ENCODE data around the gene ENTPD8. TPM values are rescaled to one million over a fixed set of nuclear protein-coding genes. Genes with fewer than 3 reads are reported as not detected.

Gene ENTPD8
- not detected in 2 replicates for total RNA-seq

DNA sequence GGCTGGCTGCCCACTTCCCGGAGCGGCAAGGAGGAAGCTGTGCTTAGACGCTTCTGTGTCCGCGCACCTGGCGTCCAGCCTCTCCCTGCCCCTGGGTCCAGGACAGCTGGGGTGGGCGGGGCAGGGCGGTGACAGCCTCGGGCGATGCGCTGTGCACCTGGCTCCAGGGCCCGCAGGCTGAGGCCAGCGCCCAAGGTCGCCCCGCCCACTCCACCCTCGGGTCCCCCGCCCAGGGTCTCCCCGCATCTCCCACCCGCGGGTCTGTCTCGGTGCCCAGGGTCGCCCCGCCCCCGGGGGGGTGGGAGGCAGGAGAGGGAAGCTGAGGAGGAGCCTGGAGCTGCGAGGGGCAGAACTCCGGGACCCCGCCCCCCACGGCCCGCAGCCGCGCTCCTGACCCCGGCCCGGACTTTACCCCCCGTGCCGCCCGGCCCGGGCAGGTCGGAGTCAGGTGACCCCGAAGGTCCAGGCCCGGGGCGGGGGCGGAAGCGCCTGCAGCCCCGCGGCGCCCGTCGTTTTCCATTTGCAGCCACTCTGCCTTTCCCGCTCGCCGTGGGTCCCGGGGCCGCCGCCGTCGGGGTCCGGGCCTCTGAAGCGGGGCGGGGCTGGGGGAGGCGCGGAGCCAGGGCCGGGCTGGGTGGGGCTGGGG lies at the start of gene ENTPD8:
TSS of gene ENTPD8 (minus strand) at position 69 of the 646 bp plus-strand sequence. CDS start 3,072 bp downstream, outside the sequence.

DNA sequence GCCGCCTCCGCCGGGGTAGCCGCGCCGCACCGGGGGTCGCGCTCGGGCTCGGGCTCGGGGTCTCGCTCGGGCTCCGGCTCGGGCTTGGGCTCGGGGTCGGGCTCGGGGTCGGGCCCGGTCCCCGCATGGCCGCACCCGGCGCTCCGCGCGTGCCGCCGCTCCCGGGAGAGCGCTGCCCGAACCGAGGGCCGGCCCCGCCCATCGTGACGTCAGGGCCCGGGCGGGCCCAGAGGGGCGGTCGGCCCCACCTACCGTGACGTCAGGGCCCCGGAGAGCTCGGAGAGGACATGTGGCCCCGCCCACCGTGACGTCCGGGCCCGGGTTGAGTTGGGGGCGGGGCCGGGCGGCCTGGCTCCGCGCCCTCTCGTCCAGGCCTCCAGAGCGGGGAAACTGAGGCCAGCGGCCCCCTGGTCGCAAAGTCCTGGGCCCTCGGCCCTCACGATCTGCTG lies 18.0 kb upstream of the ENTPD8 start, which contains the start of gene NSMF:
TSS of gene NSMF (minus strand) at position 183 of the 449 bp plus-strand sequence. CDS start 232 bp downstream, outside the sequence.

DNA sequence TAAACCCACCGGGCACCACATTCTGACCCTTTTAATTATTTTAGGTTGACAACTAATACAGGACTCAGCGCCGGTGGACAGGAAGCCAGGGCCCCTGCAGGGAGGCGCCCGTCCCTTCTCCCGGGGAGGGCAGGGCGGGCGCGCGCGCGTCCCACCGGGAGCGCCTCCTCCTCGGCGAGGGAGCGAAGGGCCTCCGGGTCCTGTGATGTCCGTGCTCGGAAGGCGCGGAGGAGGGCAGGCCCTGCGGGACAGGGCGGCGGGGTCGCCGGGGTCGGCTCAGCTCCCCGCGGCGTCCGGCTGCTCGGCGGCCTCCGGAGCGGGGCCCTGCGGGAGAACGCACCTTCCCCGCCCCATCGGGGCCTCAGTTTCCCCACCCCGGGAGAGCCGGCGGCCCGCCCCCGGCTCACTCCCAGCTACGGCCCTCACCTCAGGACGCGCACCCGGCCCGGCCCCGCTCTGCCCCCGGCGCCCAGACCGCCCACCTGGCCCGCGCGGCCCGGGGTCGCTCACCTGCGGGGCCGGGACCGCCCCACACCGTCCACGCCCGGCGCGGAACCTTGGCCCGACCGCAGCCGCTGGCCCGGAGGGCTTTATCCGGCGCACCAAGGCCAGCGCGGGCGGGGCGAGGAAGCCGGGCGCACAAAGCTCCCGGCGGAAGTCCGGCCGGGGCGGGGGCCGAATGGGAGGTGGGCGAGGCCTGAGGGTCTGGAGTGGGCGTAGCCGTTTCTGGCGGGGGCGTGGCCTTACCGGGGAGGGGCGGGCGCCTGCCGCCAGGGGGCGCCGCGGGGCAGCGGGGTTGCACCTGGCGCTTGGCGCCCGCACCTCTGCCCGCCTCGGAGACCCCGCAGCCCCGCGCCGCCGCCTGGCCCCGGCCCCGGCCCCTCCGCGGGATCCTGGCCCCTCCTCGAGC lies 18.3 kb downstream of the ENTPD8 start, which contains the start of the genes EXD3 and NOXA1:
TSS of gene EXD3 (minus strand) at position 559 of the 910 bp plus-strand sequence. CDS start 27,805 bp downstream, outside the sequence.
TSS of gene NOXA1 (plus strand) at position 790 of the 910 bp plus-strand sequence. CDS start 137 bp downstream, outside the sequence.

Other genes starting within 250 kb of the ENTPD8 start
- 8.4 and 12.2 TPM in 2 replicates for gene TPRN, start 240.6 kb downstream of the ENTPD8 start, total RNA-seq
- gene TMEM203, start 235.7 kb downstream of the ENTPD8 start, total RNA-seq, result 34.5 and 35.0 TPM in 2 replicates
- 7.3 and 7.9 TPM in 2 replicates for gene NDOR1, start 235.7 kb downstream of the ENTPD8 start, total RNA-seq
- gene RNF208, start 219.1 kb downstream of the ENTPD8 start, total RNA-seq, result under 0.01 TPM in 1 of 2 replicates, not detected in the other
- 0.39 and 1.1 TPM in 2 replicates for gene CYSRT1, start 216.2 kb downstream of the ENTPD8 start, total RNA-seq
- gene RNF224, start 213.9 kb downstream of the ENTPD8 start, total RNA-seq, result 0.76 and 2.0 TPM in 2 replicates
- 0.11 and 0.39 TPM in 2 replicates for gene SLC34A3, start 210.5 kb downstream of the ENTPD8 start, total RNA-seq
- 76.2 and 226 TPM in 2 replicates for gene TUBB4B, start 200.1 kb downstream of the ENTPD8 start, total RNA-seq
- not detected in 2 replicates for gene STPG3, start 190.1 kb downstream of the ENTPD8 start, total RNA-seq
- gene NELFB, start 186.0 kb downstream of the ENTPD8 start, total RNA-seq, result 50.3 and 57.0 TPM in 2 replicates
- 18.1 and 25.5 TPM in 2 replicates for gene TOR4A, start 163.6 kb downstream of the ENTPD8 start, total RNA-seq
- gene NRARP, start 139.1 kb downstream of the ENTPD8 start, total RNA-seq, result not detected in 2 replicates
- 3.6 and 10.6 TPM in 2 replicates for gene EXD3, start 18.2 kb downstream of the ENTPD8 start, total RNA-seq
- 0.39 and 0.43 TPM in 2 replicates for gene NOXA1, start 18.0 kb downstream of the ENTPD8 start, total RNA-seq
- gene NSMF, start 18.0 kb upstream of the ENTPD8 start, total RNA-seq, result 30.2 and 43.8 TPM in 2 replicates
- gene PNPLA7, start 109.0 kb upstream of the ENTPD8 start, total RNA-seq, result 2.1 and 4.7 TPM in 2 replicates
- 29.8 and 32.6 TPM in 2 replicates for gene MRPL41, start 110.5 kb upstream of the ENTPD8 start, total RNA-seq
- gene DPH7, start 137.6 kb upstream of the ENTPD8 start, total RNA-seq, result 17.1 and 17.3 TPM in 2 replicates
- 15.7 and 16.8 TPM in 2 replicates for gene ZMYND19, start 149.2 kb upstream of the ENTPD8 start, total RNA-seq
- gene ARRDC1, start 164.3 kb upstream of the ENTPD8 start, total RNA-seq, result 130 and 144 TPM in 2 replicates
- 74.1 and 89.1 TPM in 2 replicates for gene EHMT1, start 177.6 kb upstream of the ENTPD8 start, total RNA-seq